Hindlimb muscle (tissue), 1 donor: ENCODE data around the gene SIK3. TPM values are rescaled to one million over a fixed set of nuclear protein-coding genes. Genes with fewer than 3 reads are reported as not detected.
"Not testable (repeated sequence)": the region's sequence is repeated elsewhere in the genome, so short reads cannot be mapped to it uniquely, and the experiment has no call there.

Experiments
- DNase-seq: peaks from one replicate; pipeline ENCODE4 v3.0.0-alpha.2; 2013
- polyA plus RNA-seq: library from polyadenylated mRNA; unstranded; fragments of 120-200 nt; gene quantifications from one replicate; pipeline ENCODE4 v1.2.1, GENCODE V29; 2013; ENCODE audit not compliant: insufficient read length

SIK3 gene
- polyA plus RNA-seq, 1 donor, result 47.2 TPM

GRCh38 chr11:116835791-116836631, 262.2 kb downstream of the SIK3 start:
- peak; percentile 88 for DNase-seq

- DNase-seq, result no peak
Observed at GRCh38 chr11:116835042-116835772, 263.0 kb downstream of the SIK3 start.

- not testable (repeated sequence) for DNase-seq
Observed at GRCh38 chr11:116834535-116835041, 263.6 kb downstream of the SIK3 start.

- no peak for DNase-seq
Observed at GRCh38 chr11:116833816-116834534, 264.3 kb downstream of the SIK3 start.

GRCh38 chr11:116833491-116833815, 264.8 kb downstream of the SIK3 start:
- no peak for DNase-seq

- DNase-seq, result no peak
Observed at GRCh38 chr11:116832350-116833290, 265.6 kb downstream of the SIK3 start.

- no peak for DNase-seq
Observed at GRCh38 chr11:116831790-116832349, 266.4 kb downstream of the SIK3 start.

GRCh38 chr11:116830184-116830912, 267.9 kb downstream of the SIK3 start:
- no peak for DNase-seq

- DNase-seq, result no peak
Observed at GRCh38 chr11:116829525-116830183, 268.6 kb downstream of the SIK3 start, which contains the start of gene APOC3. Gene APOC3 (plus strand): TSS chr11:116829907. CDS start chr11:116830583, 676 bp downstream.

GRCh38 chr11:116828632-116829524, 269.4 kb downstream of the SIK3 start:
- DNase-seq, result no peak

- DNase-seq, result no peak
Observed at GRCh38 chr11:116827461-116827860, 270.8 kb downstream of the SIK3 start.

GRCh38 chr11:116826751-116827431, 271.3 kb downstream of the SIK3 start:
- DNase-seq, result no peak

GRCh38 chr11:116825854-116826750, 272.1 kb downstream of the SIK3 start:
- DNase-seq, result no peak

GRCh38 chr11:116825434-116825833, 272.8 kb downstream of the SIK3 start:
- no peak for DNase-seq

- DNase-seq, result no peak
Observed at GRCh38 chr11:116823031-116823843, 275.0 kb downstream of the SIK3 start, which contains the start of gene APOA4. Gene APOA4 (minus strand): TSS chr11:116823304. CDS start chr11:116823191, 113 bp downstream.

- no peak for DNase-seq
Observed at GRCh38 chr11:116822575-116822974, 275.7 kb downstream of the SIK3 start.
